A673 (cell line): ENCODE results near the gene SLC23A2.

Source experiments
- EZH2 ChIP-seq: fragments of 200-600 bp; sonication (generic); IDR thresholded peaks from 2 replicates; pipeline ENCODE4 v1.6.1; 2017; ENCODE audit warnings: borderline replicate concordance, low read depth, mild to moderate bottlenecking, mixed read lengths, antibody characterized with exemption, low read length; ENCODE audit not compliant: poor library complexity, severe bottlenecking
- TF ChIP-seq, protein P1 (sequence below): fragments of 300-800, 200-600 bp; sonication (generic); conservative IDR thresholded peaks from 2 replicates; pipeline ENCODE4 v1.5.1; 2017; ENCODE audit warnings: low read depth, mild to moderate bottlenecking, antibody characterized with exemption, low read length, moderate library complexity, mixed read lengths

DNA sequence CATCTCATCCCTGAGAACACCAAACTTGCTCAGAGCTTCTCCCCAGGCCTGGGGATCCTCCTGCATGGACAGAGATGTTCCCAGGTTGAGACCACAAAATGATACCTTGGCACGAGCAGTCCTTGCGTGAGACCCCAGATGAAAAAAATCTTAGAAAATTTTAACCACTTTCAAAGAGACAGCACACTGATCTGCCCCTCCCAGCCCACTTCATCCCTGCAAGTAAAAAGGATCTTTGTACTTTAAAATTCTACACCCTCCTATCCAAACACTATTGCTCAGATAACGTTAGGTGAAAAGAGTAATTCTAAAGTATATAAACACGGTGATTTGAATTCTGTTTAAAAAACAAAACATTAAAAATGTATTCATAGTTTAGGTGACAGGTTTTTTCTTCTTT, 98.5 kb downstream of the SLC23A2 start:
- TF ChIP-seq, protein P1, sequence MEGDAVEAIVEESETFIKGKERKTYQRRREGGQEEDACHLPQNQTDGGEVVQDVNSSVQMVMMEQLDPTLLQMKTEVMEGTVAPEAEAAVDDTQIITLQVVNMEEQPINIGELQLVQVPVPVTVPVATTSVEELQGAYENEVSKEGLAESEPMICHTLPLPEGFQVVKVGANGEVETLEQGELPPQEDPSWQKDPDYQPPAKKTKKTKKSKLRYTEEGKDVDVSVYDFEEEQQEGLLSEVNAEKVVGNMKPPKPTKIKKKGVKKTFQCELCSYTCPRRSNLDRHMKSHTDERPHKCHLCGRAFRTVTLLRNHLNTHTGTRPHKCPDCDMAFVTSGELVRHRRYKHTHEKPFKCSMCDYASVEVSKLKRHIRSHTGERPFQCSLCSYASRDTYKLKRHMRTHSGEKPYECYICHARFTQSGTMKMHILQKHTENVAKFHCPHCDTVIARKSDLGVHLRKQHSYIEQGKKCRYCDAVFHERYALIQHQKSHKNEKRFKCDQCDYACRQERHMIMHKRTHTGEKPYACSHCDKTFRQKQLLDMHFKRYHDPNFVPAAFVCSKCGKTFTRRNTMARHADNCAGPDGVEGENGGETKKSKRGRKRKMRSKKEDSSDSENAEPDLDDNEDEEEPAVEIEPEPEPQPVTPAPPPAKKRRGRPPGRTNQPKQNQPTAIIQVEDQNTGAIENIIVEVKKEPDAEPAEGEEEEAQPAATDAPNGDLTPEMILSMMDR = no peak
- TF ChIP-seq EZH2 = no peak
